Liver (tissue), 9 donors: ENCODE data around the gene LIPE. TPM values are rescaled to one million over a fixed set of nuclear protein-coding genes. Genes with fewer than 3 reads are reported as not detected.

Source experiments
- DNase-seq: peaks from one replicate; pipeline ENCODE4 v3.0.0-alpha.2; 2017; ENCODE audit warnings: low spot score
- H3K27ac ChIP-seq, 2 donors: one replicate each; pipeline ENCODE4 v1.7.0; 2013; ENCODE audit warnings: inconsistent platforms in 2 of 2, low read length in 2 of 2, control low read depth in 1 of 2, low read depth in 1 of 2, mild to moderate bottlenecking in 1 of 2
- H3K27me3 ChIP-seq, 4 donors: one replicate each; pipeline versions ENCODE4 v1.6.1 to v1.7.0; 2013; ENCODE audit warnings: low read length in 3 of 4, inconsistent platforms in 1 of 4, mild to moderate bottlenecking in 1 of 4, moderate library complexity in 1 of 4; ENCODE audit not compliant: control insufficient read depth in 4 of 4, insufficient read depth in 4 of 4
- H3K36me3 ChIP-seq, 4 donors: one replicate each; pipeline versions ENCODE4 v1.6.1 to v1.7.0; 2013; ENCODE audit warnings: low read length in 3 of 4, mild to moderate bottlenecking in 3 of 4, low read depth in 1 of 4, moderate library complexity in 1 of 4; ENCODE audit not compliant: control insufficient read depth in 4 of 4, insufficient read depth in 3 of 4
- H3K4me1 ChIP-seq, 4 donors: one replicate each; pipeline versions ENCODE4 v1.6.1 to v1.7.0; 2013; ENCODE audit warnings: low read length in 3 of 4, mild to moderate bottlenecking in 3 of 4, moderate library complexity in 1 of 4; ENCODE audit not compliant: control insufficient read depth in 4 of 4, insufficient read depth in 4 of 4
- H3K4me3 ChIP-seq, 3 donors: one replicate each; pipeline versions ENCODE4 v1.6.1 to v1.7.0; 2013; ENCODE audit warnings: low read length in 3 of 3, control low read depth in 1 of 3, low read depth in 1 of 3, mild to moderate bottlenecking in 1 of 3
- H3K9ac ChIP-seq, 2 donors: one replicate each; pipeline ENCODE4 v1.7.0; 2013; ENCODE audit warnings: low read length in 2 of 2, mild to moderate bottlenecking in 2 of 2, moderate library complexity in 2 of 2, control low read depth in 1 of 2, low read depth in 1 of 2
- H3K9me3 ChIP-seq, 4 donors: one replicate each; pipeline versions ENCODE4 v1.6.1 to v1.7.0; 2013; ENCODE audit warnings: low read length in 3 of 4; ENCODE audit not compliant: control insufficient read depth in 4 of 4
- ATF3 ChIP-seq: IDR thresholded peaks from 2 replicates; pipeline ENCODE4 v1.6.1; 2016; ENCODE audit warnings: antibody characterized with exemption
- CTCF ChIP-seq: fragments of 150-350 bp; IDR thresholded peaks from 2 replicates; pipeline ENCODE4 v1.5.1; 2017; ENCODE audit warnings: improper control_type of control experiment, low read depth, low read length; ENCODE audit not compliant: missing input control
- EGR1 ChIP-seq, 2 donors: IDR thresholded peaks; 2 replicates each; pipeline ENCODE4 v1.6.1; 2016 to 2018; ENCODE audit warnings: antibody characterized with exemption in 2 of 2, low read depth in 2 of 2
- FOXA1 ChIP-seq: IDR thresholded peaks from 2 replicates; pipeline ENCODE4 v1.6.1; 2016; ENCODE audit warnings: antibody characterized with exemption
- FOXA2 ChIP-seq: IDR thresholded peaks from 2 replicates; pipeline ENCODE4 v1.6.1; 2016; ENCODE audit warnings: antibody characterized with exemption
- GABPA ChIP-seq, 2 donors: IDR thresholded peaks in 1 of 2; conservative IDR thresholded peaks in 1 of 2; 2 replicates each; pipeline ENCODE4 v1.6.1; 2016; ENCODE audit warnings: antibody characterized with exemption in 2 of 2, mild to moderate bottlenecking in 1 of 2, moderate library complexity in 1 of 2
- HNF4A ChIP-seq, 2 donors: conservative IDR thresholded peaks; 2 replicates each; pipeline ENCODE4 v1.6.1; 2016; ENCODE audit warnings: antibody characterized with exemption in 2 of 2, mild to moderate bottlenecking in 2 of 2
- HNF4G ChIP-seq: IDR thresholded peaks from 2 replicates; pipeline ENCODE4 v1.6.1; 2016; ENCODE audit warnings: antibody characterized with exemption
- JUND ChIP-seq, 2 donors: IDR thresholded peaks; 2 replicates each; pipeline ENCODE4 v1.6.1; 2016; ENCODE audit warnings: antibody characterized with exemption in 2 of 2
- MAX ChIP-seq: IDR thresholded peaks from 2 replicates; pipeline ENCODE4 v1.6.1; 2016; ENCODE audit warnings: antibody characterized with exemption
- NR2F2 ChIP-seq: IDR thresholded peaks from 2 replicates; pipeline ENCODE4 v1.6.1; 2016; ENCODE audit warnings: antibody characterized with exemption
- RAD21 ChIP-seq, 2 donors: IDR thresholded peaks; 2 replicates each; pipeline ENCODE4 v1.6.1; 2016; ENCODE audit warnings: antibody characterized with exemption in 2 of 2, mild to moderate bottlenecking in 2 of 2
- REST ChIP-seq: IDR thresholded peaks from 2 replicates; pipeline ENCODE4 v1.6.1; 2016; ENCODE audit warnings: antibody characterized with exemption, mild to moderate bottlenecking
- RXRA ChIP-seq, 2 donors: IDR thresholded peaks; 2 replicates each; pipeline ENCODE4 v1.6.1; 2017 to 2018; ENCODE audit warnings: antibody characterized with exemption in 2 of 2, mild to moderate bottlenecking in 1 of 2
- SP1 ChIP-seq: IDR thresholded peaks from 2 replicates; pipeline ENCODE4 v1.6.1; 2018; ENCODE audit warnings: antibody characterized with exemption, mild to moderate bottlenecking
- TAF1 ChIP-seq: conservative IDR thresholded peaks from 2 replicates; pipeline ENCODE4 v1.6.1; 2016; ENCODE audit warnings: antibody characterized with exemption, mild to moderate bottlenecking
- YY1 ChIP-seq: IDR thresholded peaks from 2 replicates; pipeline ENCODE4 v1.6.1; 2016; ENCODE audit warnings: antibody characterized with exemption, mild to moderate bottlenecking
- ZBTB33 ChIP-seq: IDR thresholded peaks from 2 replicates; pipeline ENCODE4 v1.6.1; 2016; ENCODE audit warnings: antibody characterized with exemption
- WGBS: extraction: QIAGEN DNeasy Blood & Tissue Kit; methylation state at CpG from one replicate; pipeline ENCODE4 v1.1.7; 2013; 5-methylcytosine and 5-hydroxymethylcytosine counted together
- polyA plus RNA-seq, 2 donors: library from polyadenylated mRNA; stranded (reverse) in 1 of 2; unstranded in 1 of 2; fragments of 200-250 nt in 1 of 2; fragments of >200 nt in 1 of 2; fragmentation: Nextera tagmentation in 1 of 2; extraction: Ambion mirVana in 1 of 2; gene quantifications; one replicate each; pipeline versions ENCODE4 v1.2.1 to v1.2.3, GENCODE V29; 2013 to 2015
- total RNA-seq, 2 donors: library from RNA; depleted of rRNA; stranded (reverse); fragments of >200 nt; gene quantifications; one replicate each; pipeline ENCODE4 v1.2.3, GENCODE V29; 2014
- donor health status: healthy.
- donor health status: healthy.
- donor health status: healthy.
- donor health status: healthy.
- donor health status: healthy.

LIPE gene
- total and polyA plus RNA-seq, 4 donors, result 0.88 to 4.7 (median 1.5) TPM

GRCh38 chr19:42394751-42395150 lies 32.4 kb downstream of the LIPE start:
- peaks cover 0 to 8% (median 4%) of the 10 kb centered on the region in 4 donors for H3K4me1 ChIP-seq
- peaks cover 0 to 5% (median 0%) of the 10 kb centered on the region in 4 donors for H3K27me3 ChIP-seq
- 88% methylated on average over 8 of the region's 8 CpGs for WGBS

More at GRCh38 chr19:42394751-42395150, 32.4 kb downstream of the LIPE start:
- DNase-seq, result no peak
- TF ChIP-seq RXRA (IDR thresholded peaks at IDR 0.05) (no peak), RAD21 (IDR thresholded peaks at IDR 0.05) (no peak), GABPA (IDR thresholded peaks at IDR 0.05 in 1 of 2, conservative IDR thresholded peaks at IDR 0.05 in 1 of 2) (no peak), TAF1 (no peak), EGR1 (IDR thresholded peaks at IDR 0.05; ENCODE audit: low read depth in 2 of 2) (no peak), CTCF (no peak), YY1 (no peak), JUND (IDR thresholded peaks at IDR 0.05) (no peak), REST (no peak), FOXA2 (no peak), HNF4G (no peak), MAX (no peak), HNF4A (conservative IDR thresholded peaks at IDR 0.05) (no peak), ATF3 (no peak), FOXA1 (no peak), SP1 (no peak), ZBTB33 (no peak), NR2F2 (no peak)
- Histone ChIP-seq H3K36me3 (no peaks in the 10 kb centered on the region), H3K27ac (no peak overlapping the region), H3K9ac (no peak overlapping the region), H3K4me3 (no peak overlapping the region), H3K9me3 (no peaks in the 10 kb centered on the region)
